HepG2 (cell line): ENCODE data around the gene B3GAT3. TPM values are rescaled to one million over a fixed set of nuclear protein-coding genes. Genes with fewer than 3 reads are reported as not detected.

Experiments
- CREB1 ChIP-seq, 2 experiments: fragments of 450-650 bp in 1 of 2; IDR thresholded peaks; 2 replicates each; pipeline ENCODE4 v1.6.1; 2016 to 2017; ENCODE audit warnings: control low read depth in 1 of 2, mild to moderate bottlenecking in 1 of 2, missing compliant biosample characterization in 1 of 2, missing genetic modification characterization in 1 of 2
- CSRNP2 ChIP-seq: sonication (generic); formaldehyde crosslinking; conservative IDR thresholded peaks from 2 replicates; pipeline ENCODE4 v1.8.0; 2022; ENCODE audit warnings: low read depth, missing genetic modification reagents
- ETV5 ChIP-seq: IDR thresholded peaks from 2 replicates; pipeline ENCODE4 v1.6.1; 2018; ENCODE audit warnings: missing biosample characterization, missing genetic modification reagents, inconsistent platforms, borderline replicate concordance
- FOSL2 ChIP-seq: sonication (generic); formaldehyde crosslinking; IDR thresholded peaks from 2 replicates; pipeline ENCODE4 v1.4.0; 2020; ENCODE audit warnings: missing genetic modification reagents
- FOXO1 ChIP-seq: sonication (generic); formaldehyde crosslinking; IDR thresholded peaks from 2 replicates; pipeline ENCODE4 v1.4.0; 2020; ENCODE audit warnings: missing genetic modification reagents
- GATAD1 ChIP-seq: IDR thresholded peaks from 2 replicates; pipeline ENCODE4 v1.6.1; 2016; ENCODE audit warnings: missing genetic modification reagents, missing compliant biosample characterization
- KLF9 ChIP-seq: IDR thresholded peaks from 2 replicates; pipeline ENCODE4 v1.6.1; 2016; ENCODE audit warnings: low read depth
- MED13 ChIP-seq: sonication (generic); formaldehyde crosslinking; IDR thresholded peaks from 2 replicates; pipeline ENCODE4 v1.5.0; 2020; ENCODE audit warnings: missing genetic modification reagents
- MEIS2 ChIP-seq: sonication (generic); formaldehyde crosslinking; IDR thresholded peaks from 2 replicates; pipeline ENCODE4 v1.9.0; 2021; ENCODE audit warnings: mild to moderate bottlenecking, missing genetic modification reagents
- NFRKB ChIP-seq: fragments of 450-650 bp; IDR thresholded peaks from 2 replicates; pipeline ENCODE4 v1.6.1; 2017
- PREB ChIP-seq: sonication (generic); formaldehyde crosslinking; IDR thresholded peaks from 2 replicates; pipeline ENCODE4 v1.4.0; 2020; ENCODE audit warnings: missing genetic modification reagents
- RARG ChIP-seq: sonication (generic); formaldehyde crosslinking; IDR thresholded peaks from 2 replicates; pipeline ENCODE4 v1.4.0; 2020; ENCODE audit warnings: low read depth, mild to moderate bottlenecking, missing genetic modification reagents
- TBL1XR1 ChIP-seq: fragments of 150-350 bp; IDR thresholded peaks from 2 replicates; pipeline ENCODE4 v1.6.1; 2014; ENCODE audit warnings: borderline replicate concordance, low read length; ENCODE audit not compliant: partially characterized antibody
- TRAFD1 ChIP-seq: sonication (generic); formaldehyde crosslinking; IDR thresholded peaks from 2 replicates; pipeline ENCODE4 v1.5.1; 2020; ENCODE audit warnings: missing genetic modification reagents, mild to moderate bottlenecking, borderline replicate concordance
- ZNF124 ChIP-seq: sonication (generic); formaldehyde crosslinking; IDR thresholded peaks from 2 replicates; pipeline ENCODE4 v1.4.0; 2020; ENCODE audit warnings: missing genetic modification reagents
- ZNF333 ChIP-seq: sonication (generic); formaldehyde crosslinking; IDR thresholded peaks from 2 replicates; pipeline ENCODE4 v1.4.0; 2020; ENCODE audit warnings: mild to moderate bottlenecking, missing genetic modification reagents, borderline replicate concordance
- ZNF44 ChIP-seq: sonication (generic); formaldehyde crosslinking; IDR thresholded peaks from 2 replicates; pipeline ENCODE4 v1.5.1; 2020; ENCODE audit warnings: mild to moderate bottlenecking, missing genetic modification reagents
- ZNF577 ChIP-seq: sonication (generic); formaldehyde crosslinking; IDR thresholded peaks from 2 replicates; pipeline ENCODE4 v1.4.0; 2020; ENCODE audit warnings: mild to moderate bottlenecking, low read depth, missing genetic modification reagents, borderline replicate concordance
- ZNF607 ChIP-seq: sonication (generic); formaldehyde crosslinking; IDR thresholded peaks from 2 replicates; pipeline ENCODE4 v1.5.1; 2020; ENCODE audit warnings: missing genetic modification reagents, mild to moderate bottlenecking, borderline replicate concordance
- ZNF670 ChIP-seq: sonication (generic); formaldehyde crosslinking; IDR thresholded peaks from 2 replicates; pipeline ENCODE4 v1.8.0; 2022; ENCODE audit warnings: mild to moderate bottlenecking, missing genetic modification reagents, borderline replicate concordance
- ZNF816 ChIP-seq: sonication (generic); formaldehyde crosslinking; IDR thresholded peaks from 2 replicates; pipeline ENCODE4 v1.8.0; 2022; ENCODE audit warnings: missing genetic modification reagents, mild to moderate bottlenecking, borderline replicate concordance
- ZXDC ChIP-seq: sonication (generic); formaldehyde crosslinking; IDR thresholded peaks from 2 replicates; pipeline ENCODE4 v1.5.0; 2020; ENCODE audit warnings: mild to moderate bottlenecking, missing genetic modification reagents
- polyA plus RNA-seq, 8 experiments: library from polyadenylated mRNA; depleted of rRNA in 3 of 8; stranded (reverse) in 7 of 8; unstranded in 1 of 8; fragments of >200 nt; fragmentation: Illumina TruSeq in 4 of 8; extraction: Trizol in 4 of 8; gene quantifications; 2 replicates each; pipeline versions ENCODE4 v1.2.1 to v1.2.3, GENCODE V29; 2011 to 2016; ENCODE audit warnings: low read depth in 4 of 8, missing spikeins in 1 of 8, mixed read lengths in 1 of 8; ENCODE audit not compliant: insufficient read depth in 1 of 8
- total RNA-seq, 5 experiments: library from RNA; depleted of rRNA; stranded (reverse); fragments of >200 nt; fragmentation: Illumina TruSeq; extraction: Trizol; gene quantifications; 2 replicates each; pipeline ENCODE4 v1.2.3, GENCODE V29; 2016; ENCODE audit warnings: low read depth in 1 of 5

Gene B3GAT3
- total and polyA plus RNA-seq, 2 of the 13 experiments (the other 11 are each of a cell fraction or from before 2014, with no cell fraction given): 21.3 to 26.1 TPM

GRCh38 chr11:62591448-62592145, 30.2 kb downstream of the B3GAT3 start, which contains the start of gene TUT1 (continued):
- TF ChIP-seq ZXDC (no peak; the same call in 1 of the 2 replicates), TBL1XR1 (peak; percentile 75), ZNF333 (no peak), KLF9 (CRISPR knock-in tag) (peak; percentile 87), TRAFD1 (CRISPR knock-in tag) (no peak), CREB1 (IDR thresholded peaks at IDR 0.05) (peak; percentile 95), CREB1 (CRISPR knock-in tag; IDR thresholded peaks at IDR 0.05) (peak; percentile 99), GATAD1 (CRISPR knock-in tag) (peak; percentile 97), ZNF816 (CRISPR knock-in tag) (no peak; the same call in 1 of the 2 replicates), ZNF577 (no peak), FOSL2 (CRISPR knock-in tag) (peak; percentile 68), ZNF607 (peak; percentile 10; the same call in 1 of the 2 replicates), NFRKB (no peak; the same call in 1 of the 2 replicates), RARG (CRISPR knock-in tag) (no peak), FOXO1 (peak; percentile 78), PREB (no peak), MEIS2 (peak; percentile 65; the same call in 1 of the 2 replicates), ZNF670 (peak; percentile 57; the same call in 1 of the 2 replicates), CSRNP2 (CRISPR knock-in tag) (no peak), ZNF44 (CRISPR knock-in tag) (no peak), ZNF124 (CRISPR knock-in tag) (peak; percentile 88; the same call in 1 of the 2 replicates), MED13 (CRISPR knock-in tag) (no peak; the same call in 1 of the 2 replicates), ETV5 (peak; percentile 94)
